Pancreas (tissue), 10 donors: Measurements from ENCODE around the gene SNX21. TPM values are rescaled to one million over a fixed set of nuclear protein-coding genes. Genes with fewer than 3 reads are reported as not detected.
"Not testable (repeated sequence)": the region's sequence is repeated elsewhere in the genome, so short reads cannot be mapped to it uniquely, and the experiment has no call there.

Experiments
- ATAC-seq, 4 donors: fragments of 200-7000 bp; cut with Tn5 transposase; one replicate each; pipeline versions ENCODE4 v1.8.0 to v1.9.1; 2020; ENCODE audit warnings: mild to moderate bottlenecking in 4 of 4, moderate library complexity in 4 of 4
- DNase-seq, 6 donors: peaks; one replicate each; pipeline ENCODE4 v3.0.0-alpha.2; 2020
- FAIRE-seq: peaks from 2 replicates; lab custom pipeline; 2012; peaks lifted over from hg19 to GRCh38; lab: Jason Lieb, UNC
- H3K27ac ChIP-seq, 4 donors: fragments of 200-600 bp; sonication (generic); 1 replicate in 3 of 4; 2 replicates in 1 of 4; pipeline versions ENCODE4 v1.5.0 to v1.8.0; 2020
- H3K27me3 ChIP-seq, 4 donors: fragments of 200-600 bp; one replicate each; pipeline ENCODE4 v1.8.0; 2021
- H3K36me3 ChIP-seq, 3 donors: fragments of 200-600 bp; sonication (generic) in 1 of 3; one replicate each; pipeline versions ENCODE4 v1.5.0 to v1.8.0; 2020 to 2021
- H3K4me1 ChIP-seq, 3 donors: fragments of 200-600 bp; one replicate each; pipeline ENCODE4 v1.8.0; 2021
- H3K4me3 ChIP-seq, 4 donors: fragments of 200-600 bp; sonication (generic) in 2 of 4; one replicate each; pipeline versions ENCODE4 v1.5.0 to v1.8.0; 2020 to 2021
- H3K9me3 ChIP-seq, 4 donors: fragments of 200-600 bp; one replicate each; pipeline ENCODE4 v1.8.0; 2021
- whole genome bisulfite sequencing, 2 donors: extraction: QIAGEN DNeasy Blood & Tissue Kit; methylation state at CpG; one replicate each; pipeline ENCODE4 v1.1.7; 2013; 5-methylcytosine and 5-hydroxymethylcytosine counted together
- intact Hi-C, 3 donors: fragments of 100-400 bp; cut with DNase I; formaldehyde crosslinking; loops; one replicate each; pipeline versions ENCODE4 v1.11.1 to v1.14.2; 2022
- polyA plus RNA-seq, 2 donors: library from polyadenylated mRNA; stranded (reverse); fragments of 200-250 nt; gene quantifications; one replicate each; pipeline ENCODE4 v1.2.3, GENCODE V29; 2013
- total RNA-seq, 6 donors: library from RNA; stranded (reverse); fragmentation: NEBNext Ultra II Directional in 4 of 6; extraction: Animal tissue kit (Norgen Biotek cat#: 25700) in 4 of 6; gene quantifications; one replicate each; pipeline versions ENCODE4 v1.2.1 to v1.2.4, GENCODE V29; 2021 to 2023
- TF ChIP-seq, protein P1 (sequence below), 4 donors: fragments of 200-600 bp; sonication (generic) in 3 of 4; IDR thresholded peaks; one replicate each; pipeline versions ENCODE4 v1.5.0 to v1.8.0; 2021; ENCODE audit warnings: antibody characterized with exemption in 4 of 4
- donor health status: healthy with polysubstance abuse.
- donor health status: DM: no; HTN: no; CAD: no; lungs with moderate emphysema.
- donor health status: DM: no; HTN: no; CAD: no.
- donor health status: control.
- donor health status: control.
- donor health status: Bipolar disorder and iron deficiency.
- donor health status: DM: yes; HTN: yes; CAD: no.
- donor health status: DM: no; HTN: no; CAD: no.
- donor health status: DM: no; HTN: no; CAD: no.
- donor health status: DM: yes; HTN: yes; CAD: no.

The SNX21 gene
- total RNA-seq = 1 to 10 TPM; 4.6 to 8.9 (median 5.9) TPM
- 10 to 100 TPM; 11.3 to 22.6 TPM for polyA plus RNA-seq

- Histone ChIP-seq H3K4me1 (no peaks in the 10 kb centered on the region), H3K27me3 (no peaks in the 10 kb centered on the region), H3K27ac (peak within 1 kb of the TSS; percentile 37 to 77 (median 70)), H3K4me3 (peak within 1 kb of the TSS; percentile 58 to 84 (median 72)), H3K36me3 (no peaks in the 10 kb centered on the region), H3K9me3 (no peaks in the 10 kb centered on the region)
- 11 to 13% methylated on average over 28 to 35 of the region's 35 CpGs for WGBS, 2 donors
- FAIRE-seq (no peak), ATAC-seq (peak; percentile 89 to 92 (median 91)), DNase-seq (peak in 5 of 6 donors; percentile 63 to 84 (median 73))
- TF ChIP-seq, protein P1, sequence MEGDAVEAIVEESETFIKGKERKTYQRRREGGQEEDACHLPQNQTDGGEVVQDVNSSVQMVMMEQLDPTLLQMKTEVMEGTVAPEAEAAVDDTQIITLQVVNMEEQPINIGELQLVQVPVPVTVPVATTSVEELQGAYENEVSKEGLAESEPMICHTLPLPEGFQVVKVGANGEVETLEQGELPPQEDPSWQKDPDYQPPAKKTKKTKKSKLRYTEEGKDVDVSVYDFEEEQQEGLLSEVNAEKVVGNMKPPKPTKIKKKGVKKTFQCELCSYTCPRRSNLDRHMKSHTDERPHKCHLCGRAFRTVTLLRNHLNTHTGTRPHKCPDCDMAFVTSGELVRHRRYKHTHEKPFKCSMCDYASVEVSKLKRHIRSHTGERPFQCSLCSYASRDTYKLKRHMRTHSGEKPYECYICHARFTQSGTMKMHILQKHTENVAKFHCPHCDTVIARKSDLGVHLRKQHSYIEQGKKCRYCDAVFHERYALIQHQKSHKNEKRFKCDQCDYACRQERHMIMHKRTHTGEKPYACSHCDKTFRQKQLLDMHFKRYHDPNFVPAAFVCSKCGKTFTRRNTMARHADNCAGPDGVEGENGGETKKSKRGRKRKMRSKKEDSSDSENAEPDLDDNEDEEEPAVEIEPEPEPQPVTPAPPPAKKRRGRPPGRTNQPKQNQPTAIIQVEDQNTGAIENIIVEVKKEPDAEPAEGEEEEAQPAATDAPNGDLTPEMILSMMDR (IDR thresholded peaks at IDR 0.05) = no peak
- intact Hi-C loops = no loop called here
Measured at GRCh38 chr20:45833030-45833882, at the start of gene SNX21. Gene SNX21 (plus strand): TSS chr20:45833799. CDS start chr20:45833920, 121 bp downstream.

DNA sequence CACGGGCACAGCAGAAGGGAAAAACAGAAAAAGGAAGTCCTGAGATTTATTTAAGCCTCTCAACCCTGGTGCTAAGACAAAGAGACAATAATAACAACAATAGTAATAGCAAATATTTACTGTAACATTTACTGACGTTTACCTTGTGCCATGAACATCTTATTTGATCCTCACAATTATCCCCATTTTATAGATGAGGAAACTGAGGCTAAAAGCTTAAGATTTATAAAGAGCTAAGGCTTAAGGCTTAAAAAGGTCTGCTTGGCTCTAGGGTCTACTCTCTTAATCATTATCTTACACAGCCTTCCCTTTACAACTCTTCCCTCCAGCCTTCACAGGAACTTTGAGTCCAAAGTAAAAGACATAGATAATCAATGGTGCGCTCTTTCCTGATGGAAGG, 45.2 kb upstream of the SNX21 start:
- intact Hi-C loops = no loop called here
- no peak for FAIRE-seq

DNA sequence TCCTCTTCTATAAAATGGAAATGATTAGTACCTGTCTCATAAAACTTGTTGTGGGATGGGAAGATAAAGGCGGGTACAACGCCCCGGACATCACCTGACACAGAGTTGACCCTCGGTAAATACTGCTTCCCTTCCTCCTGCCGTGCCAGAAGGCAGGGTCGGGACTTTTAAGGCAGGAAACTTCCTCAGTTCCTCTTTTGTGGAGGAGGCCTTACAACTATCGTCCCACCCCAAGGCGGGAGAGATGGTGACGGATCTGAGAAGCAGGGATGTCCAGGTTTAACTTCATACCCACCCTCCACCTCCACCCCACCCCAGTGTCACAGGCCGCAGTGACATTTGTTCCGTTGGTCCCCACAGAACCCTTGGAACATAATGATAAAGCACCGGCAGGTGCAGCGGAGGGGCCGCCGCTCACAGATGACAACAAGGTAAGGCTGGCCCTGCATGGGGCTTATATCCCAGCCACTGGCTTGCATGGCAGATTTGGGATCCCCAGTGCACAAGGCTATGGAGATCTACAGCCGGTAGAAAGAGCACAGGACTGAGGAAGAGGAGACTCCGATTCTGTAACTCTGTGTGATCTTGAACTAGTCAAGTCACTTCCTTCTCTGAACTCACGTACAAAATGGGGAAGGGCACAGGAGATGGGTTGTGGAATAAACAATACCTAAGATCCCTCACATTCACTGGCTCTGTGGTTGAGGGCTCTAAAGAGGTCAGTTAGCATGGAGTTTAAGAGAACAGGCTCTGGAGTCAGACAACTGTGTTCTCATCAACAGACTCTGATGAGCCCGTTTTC, 41.1 kb upstream of the SNX21 start:
- peaks cover 0 to 7% (median 6%) of the 10 kb centered on the region in 3 donors for H3K4me1 ChIP-seq
- H3K9me3 ChIP-seq = no peaks in the 10 kb centered on the region
- peak overlapping the region; percentile 53 to 82 (median 76) for H3K27ac ChIP-seq
- ATAC-seq (peak in 2 of 4 donors; percentile 21 to 26), DNase-seq (no peak), FAIRE-seq (no peak)
- H3K4me3 ChIP-seq = peak overlapping the region; percentile 66 to 94 (median 80)
- WGBS, 2 donors = 13 to 19% methylated on average over 19 of the region's 19 CpGs
- H3K27me3 ChIP-seq = no peaks in the 10 kb centered on the region
- peaks cover 0 to 12% (median 0%) of the 10 kb centered on the region in 3 donors for H3K36me3 ChIP-seq
- intact Hi-C loops = no loop called here
- TF ChIP-seq, protein P1 (IDR thresholded peaks at IDR 0.05) = no peak

More for the DNA sequence above, 45.2 kb upstream of the SNX21 start:
- 46 to 65% methylated on average over 3 of the region's 3 CpGs for WGBS, 2 donors
- H3K36me3 ChIP-seq = no peaks in the 10 kb centered on the region
- no peaks in the 10 kb centered on the region for H3K27me3 ChIP-seq
- H3K9me3 ChIP-seq = no peaks in the 10 kb centered on the region
- no peak overlapping the region for H3K4me3 ChIP-seq
- no peak overlapping the region for H3K27ac ChIP-seq
- no peak for ATAC-seq
- DNase-seq = no peak
- H3K4me1 ChIP-seq = peaks cover 0 to 15% (median 10%) of the 10 kb centered on the region in 3 donors
- TF ChIP-seq, protein P1 (IDR thresholded peaks at IDR 0.05) = no peak

GRCh38 chr20:45796337-45797065, 37.1 kb upstream of the SNX21 start:
- peaks cover 0 to 18% (median 0%) of the 10 kb centered on the region in 3 donors for H3K36me3 ChIP-seq
- FAIRE-seq (no peak), DNase-seq (no peak), ATAC-seq (no peak)
- peaks cover 0 to 7% (median 6%) of the 10 kb centered on the region in 3 donors for H3K4me1 ChIP-seq
- no peak overlapping the region for H3K4me3 ChIP-seq
- H3K27me3 ChIP-seq = no peaks in the 10 kb centered on the region
- intact Hi-C loops = no loop called here
- no peaks in the 10 kb centered on the region for H3K9me3 ChIP-seq
- WGBS, 2 donors = 90 to 94% methylated on average over 11 of the region's 11 CpGs
- H3K27ac ChIP-seq = no peak overlapping the region
- TF ChIP-seq, protein P1 (IDR thresholded peaks at IDR 0.05) = no peak

DNA sequence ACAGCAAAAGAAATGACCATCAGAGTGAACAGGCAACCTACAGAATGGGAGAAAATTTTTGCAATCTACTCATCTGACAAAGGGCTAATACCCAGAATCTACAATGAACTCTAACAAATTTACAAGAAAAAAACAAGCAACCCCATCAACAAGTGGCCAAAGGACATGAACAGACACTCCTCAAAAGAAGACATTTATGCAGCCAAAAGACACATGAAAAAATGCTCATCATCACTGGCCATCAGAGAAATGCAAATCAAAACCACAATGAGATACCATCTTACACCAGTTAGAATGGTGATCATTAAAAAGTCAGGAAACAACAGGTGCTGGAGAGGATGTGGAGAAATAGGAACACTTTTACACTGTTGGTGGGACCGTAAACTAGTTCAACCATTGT, 36.1 kb upstream of the SNX21 start:
- intact Hi-C loops, FAIRE-seq: not testable (repeated sequence)
- H3K36me3 ChIP-seq = peaks cover 0 to 27% (median 0%) of the 10 kb centered on the region in 3 donors

GRCh38 chr20:45797955-45798354, 35.6 kb upstream of the SNX21 start:
- DNase-seq, ATAC-seq, FAIRE-seq, H3K4me3 ChIP-seq, H3K4me1 ChIP-seq, H3K9me3 ChIP-seq, H3K27ac ChIP-seq, H3K27me3 ChIP-seq, intact Hi-C loops: not testable (repeated sequence)
- H3K36me3 ChIP-seq = peaks cover 0 to 31% (median 0%) of the 10 kb centered on the region in 3 donors
- 89 to 96% methylated on average over 3 of the region's 3 CpGs for WGBS, 2 donors

More for the DNA sequence above, 36.1 kb upstream of the SNX21 start:
- not testable (repeated sequence) for H3K27ac ChIP-seq, H3K27me3 ChIP-seq, DNase-seq, H3K4me1 ChIP-seq, H3K4me3 ChIP-seq, H3K9me3 ChIP-seq, ATAC-seq
- no CpG with 5 or more reads among the region's 1 CpG for WGBS, 2 donors
